Measurements from ENCODE around the gene KRT2.

DNA sequence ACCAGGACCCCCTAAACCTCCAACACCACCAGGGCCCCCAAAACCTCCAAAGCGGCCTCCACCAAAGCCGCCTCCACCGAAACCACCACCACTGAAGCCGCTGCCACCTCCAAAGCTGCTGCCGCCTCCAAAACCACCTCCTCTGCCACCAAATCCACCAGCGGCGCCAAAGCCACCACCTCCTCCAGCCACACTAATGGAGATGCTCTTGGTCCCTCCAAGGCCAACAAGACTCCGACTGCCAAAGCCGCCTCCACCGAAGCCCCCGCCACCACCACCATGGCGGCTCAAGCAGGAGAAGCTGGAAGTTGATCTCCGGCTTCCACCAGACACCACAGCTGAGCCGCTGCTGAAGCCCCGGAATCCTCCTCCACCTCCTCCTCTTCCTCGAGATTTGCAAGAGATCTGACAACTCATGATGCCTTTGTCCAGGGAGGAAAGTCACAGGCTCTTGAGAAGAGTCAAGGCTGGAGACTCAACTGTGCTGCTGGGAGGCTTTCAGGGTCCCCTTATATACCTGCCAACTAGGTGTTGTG, at the start of gene KRT2:
- TF ChIP-seq, protein P1, sequence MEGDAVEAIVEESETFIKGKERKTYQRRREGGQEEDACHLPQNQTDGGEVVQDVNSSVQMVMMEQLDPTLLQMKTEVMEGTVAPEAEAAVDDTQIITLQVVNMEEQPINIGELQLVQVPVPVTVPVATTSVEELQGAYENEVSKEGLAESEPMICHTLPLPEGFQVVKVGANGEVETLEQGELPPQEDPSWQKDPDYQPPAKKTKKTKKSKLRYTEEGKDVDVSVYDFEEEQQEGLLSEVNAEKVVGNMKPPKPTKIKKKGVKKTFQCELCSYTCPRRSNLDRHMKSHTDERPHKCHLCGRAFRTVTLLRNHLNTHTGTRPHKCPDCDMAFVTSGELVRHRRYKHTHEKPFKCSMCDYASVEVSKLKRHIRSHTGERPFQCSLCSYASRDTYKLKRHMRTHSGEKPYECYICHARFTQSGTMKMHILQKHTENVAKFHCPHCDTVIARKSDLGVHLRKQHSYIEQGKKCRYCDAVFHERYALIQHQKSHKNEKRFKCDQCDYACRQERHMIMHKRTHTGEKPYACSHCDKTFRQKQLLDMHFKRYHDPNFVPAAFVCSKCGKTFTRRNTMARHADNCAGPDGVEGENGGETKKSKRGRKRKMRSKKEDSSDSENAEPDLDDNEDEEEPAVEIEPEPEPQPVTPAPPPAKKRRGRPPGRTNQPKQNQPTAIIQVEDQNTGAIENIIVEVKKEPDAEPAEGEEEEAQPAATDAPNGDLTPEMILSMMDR (IDR thresholded peaks at IDR 0.05), result no peak
- TF ChIP-seq POLR2A (IDR thresholded peaks at IDR 0.05), result no peak

Measured in body of pancreas (tissue), 4 donors.